Measurements from ENCODE around the gene RNF138. TPM values are rescaled to one million over a fixed set of nuclear protein-coding genes. Genes with fewer than 3 reads are reported as not detected.
A peak's percentile ranks its signal among the peaks of the same experiment; 100 is the strongest.

RNF138 gene
- total RNA-seq, 1 experiment from 2014 or later: 73.5 TPM

DNA sequence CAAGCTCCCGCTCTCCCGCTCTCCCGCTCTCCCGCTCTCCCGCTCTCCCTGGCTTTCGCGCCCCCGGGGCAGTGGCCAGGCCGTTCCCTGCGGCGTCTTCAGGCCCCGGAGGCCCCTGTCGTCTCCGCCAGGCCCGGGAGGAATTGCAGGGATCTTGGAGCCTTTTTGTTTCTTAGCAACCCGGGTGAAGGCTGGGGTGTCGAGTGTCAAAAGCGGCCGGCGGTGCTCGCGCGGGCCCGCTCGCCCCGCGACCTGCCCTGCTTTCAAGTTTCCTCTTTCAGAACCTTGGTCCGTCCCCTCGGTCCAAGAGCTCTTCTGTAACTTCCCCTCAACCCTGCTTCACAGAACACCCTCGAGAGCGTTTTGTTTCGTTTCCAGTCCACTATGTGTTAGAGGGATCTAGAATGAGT is 1.4 kb downstream of the RNF138 start:
- H4K5ac ChIP-seq (ENCODE audit: insufficient read length, low read depth, low read length): no peak overlapping the region
- H3K79me1 ChIP-seq (ENCODE audit: insufficient read depth, low read depth, low read length, poor library complexity, severe bottlenecking): peaks cover 3% of the 10 kb centered on the region
- peak; percentile 45 for DNase-seq
- H2BK5ac ChIP-seq (ENCODE audit: insufficient read length, low read length): no peak overlapping the region
- H2BK20ac ChIP-seq (ENCODE audit: low read depth, low read length, poor library complexity, severe bottlenecking): no peak overlapping the region
- no peak overlapping the region for H3K18ac ChIP-seq (ENCODE audit: insufficient read length, low read depth, low read length)
- no CpG with 5 or more reads among the region's 32 CpGs for WGBS (ENCODE audit: extremely low coverage, insufficient read length, low lambda C conversion rate)
- Mint-ChIP-seq H3K27me3 (ENCODE audit: low read depth) (no peaks in the 10 kb centered on the region), H3K4me3 (peak overlapping the region; percentile 95 to 98), H3K4me1 (peaks cover 26 to 32% of the 10 kb centered on the region in 2 experiments), H3K27ac (peak overlapping the region; percentile 59 to 87 (median 81); a peak in 6 of 7 replicates), H3K36me3 (ENCODE audit: insufficient read depth in 1 of 3, low read depth in 3 of 3) (peaks cover 14 to 36% (median 31%) of the 10 kb centered on the region in 3 experiments), H3K9me3 (peaks cover 0 to 2% of the 10 kb centered on the region in 2 experiments; a peak in 1 of 5 replicates)
- peaks cover 32% of the 10 kb centered on the region for H3K79me2 ChIP-seq (ENCODE audit: insufficient read depth, low read length)
- no peak overlapping the region for H3K56ac ChIP-seq (ENCODE audit: insufficient read length, low read depth, low read length)
- no peaks in the 10 kb centered on the region for H3K4me1 ChIP-seq (ENCODE audit: insufficient read depth, low read length)
- H3K27ac ChIP-seq (ENCODE audit: insufficient read length, low read depth, low read length): no peak overlapping the region
- no peak overlapping the region for H3T11ph ChIP-seq (ENCODE audit: low read length)
- no peaks in the 10 kb centered on the region for H4K20me1 ChIP-seq (ENCODE audit: control insufficient read depth, insufficient read depth, insufficient read length)
- no peak overlapping the region for H4K8ac ChIP-seq (replicated peaks; ENCODE audit: insufficient read length, low read depth, low read length)
- H3K27me3 ChIP-seq (ENCODE audit: insufficient read depth, low read length): no peaks in the 10 kb centered on the region
- H2AK5ac ChIP-seq (ENCODE audit: insufficient read length, low read length): no peak overlapping the region
- no peak overlapping the region for H3K23ac ChIP-seq (ENCODE audit: insufficient read length, low read depth, low read length)
- H2AFZ ChIP-seq (ENCODE audit: low read length): no peak overlapping the region
- H3K23me2 ChIP-seq (ENCODE audit: insufficient read length, low read depth, low read length, poor library complexity, severe bottlenecking): peaks cover 7% of the 10 kb centered on the region
- H3K9ac ChIP-seq (ENCODE audit: extremely low read depth, insufficient read length, low read length): peak overlapping the region; percentile 72
- no peak overlapping the region for H3K4ac ChIP-seq (ENCODE audit: low read depth, low read length)
- H4K91ac ChIP-seq (ENCODE audit: insufficient read length, low read depth, low read length): no peak overlapping the region
- H3K14ac ChIP-seq (ENCODE audit: insufficient read depth, low read length): 0 out of 2 replicates have a peak overlapping the region, but pooled peaks have one; percentile 31
- H2BK12ac ChIP-seq (ENCODE audit: insufficient read length, low read depth, low read length): no peak overlapping the region
- H3K9me3 ChIP-seq (ENCODE audit: control insufficient read depth, low read depth, low read length): no peaks in the 10 kb centered on the region
- no peak overlapping the region for H2BK120ac ChIP-seq (ENCODE audit: low read depth, low read length, poor library complexity, severe bottlenecking)
- H3K4me2 ChIP-seq (ENCODE audit: insufficient read depth, insufficient read length, low read length): peak overlapping the region; percentile 99
- no peak overlapping the region for H2BK15ac ChIP-seq (ENCODE audit: low read depth, low read length)
- TF ChIP-seq CTCF (conservative IDR thresholded peaks at IDR 0.05): no peak
